ENCODE data around the gene PRKCE. TPM values are rescaled to one million over a fixed set of nuclear protein-coding genes. Genes with fewer than 3 reads are reported as not detected.
"Not testable (repeated sequence)": the region's sequence is repeated elsewhere in the genome, so short reads cannot be mapped to it uniquely, and the experiment has no call there.

The PRKCE gene
- total RNA-seq, 2 experiments from 2014 or later: 17.0 to 42.1 TPM

DNA sequence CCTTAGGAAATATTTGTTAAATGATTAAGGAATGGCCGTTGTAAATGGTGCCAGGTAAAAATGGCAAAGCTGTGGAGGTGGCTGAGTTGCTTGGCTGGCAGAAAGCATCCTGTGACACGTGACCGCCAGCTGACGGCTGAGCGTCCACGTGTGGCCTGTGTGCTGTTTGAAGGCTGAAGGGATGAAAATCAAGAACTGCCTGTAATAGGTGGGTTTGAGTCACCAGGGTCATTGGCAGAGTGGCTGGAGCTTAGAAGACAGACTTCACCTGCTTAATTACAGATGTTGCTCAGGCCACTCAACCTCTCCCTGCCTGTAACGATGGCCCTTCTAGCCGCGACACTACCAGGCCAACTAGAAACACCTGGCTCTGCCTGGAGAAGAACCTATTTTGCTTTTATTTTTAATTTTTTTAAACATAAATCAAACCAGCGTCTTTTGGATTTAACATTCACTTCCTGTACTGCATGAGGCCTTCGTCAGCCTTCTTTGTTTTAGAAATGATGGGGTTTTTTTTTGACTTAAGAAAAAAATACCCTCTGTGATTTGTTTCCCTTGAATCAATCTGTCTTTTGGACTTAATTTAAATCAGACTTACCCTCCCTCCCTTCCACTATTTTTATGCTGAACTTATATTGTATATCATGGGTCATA is 206.5 kb downstream of the PRKCE start:
- no TSS peak for BruUV-seq (replicated peaks)
- ChIA-PET CTCF (ENCODE audit: unreplicated experiment) (no interaction called here), POLR2A (interaction anchor here (0.7 to 1.0 kb wide), 2 partner anchors 17 to 204 kb away, joined by 3 to 4 read pairs; no protein-coding TSS in a partner anchor)
- no peak overlapping the region for H3K27ac ChIP-seq (ENCODE audit: low read depth, low read length, poor library complexity, severe bottlenecking)
- no peak for DNase-seq (ENCODE audit: low spot score)
- no peaks in the 10 kb centered on the region for H3K9me2 ChIP-seq (ENCODE audit: insufficient read depth, low read length)
- no peaks in the 10 kb centered on the region for H3K79me2 ChIP-seq (ENCODE audit: insufficient read depth, low read depth, low read length)
- H4K20me1 ChIP-seq (ENCODE audit: insufficient read depth, low read length): no peaks in the 10 kb centered on the region
- no peak overlapping the region for H3K4me3 ChIP-seq (ENCODE audit: low read depth, low read length, poor library complexity, severe bottlenecking)
- no peak overlapping the region for H2AFZ ChIP-seq (ENCODE audit: low read length)
- H3K36me3 ChIP-seq (ENCODE audit: insufficient read depth, low read length): no peaks in the 10 kb centered on the region
- H3K9me3 ChIP-seq (ENCODE audit: low read length): no peaks in the 10 kb centered on the region
- intact Hi-C loops (cut with micrococcal nuclease; ENCODE audit: unreplicated experiment): no loop called here
- H3K4me2 ChIP-seq (ENCODE audit: low read length): no peak overlapping the region
- TF ChIP-seq CTCF (conservative IDR thresholded peaks at IDR 0.05; ENCODE audit: low read length): no peak
- no peak for TF ChIP-seq EZH2phosphoT487 (IDR thresholded peaks at IDR 0.05; ENCODE audit: borderline replicate concordance, low read depth, low read length)
- H3K4me1 ChIP-seq (ENCODE audit: insufficient read depth, low read length, poor library complexity, severe bottlenecking): no peaks in the 10 kb centered on the region

DNA sequence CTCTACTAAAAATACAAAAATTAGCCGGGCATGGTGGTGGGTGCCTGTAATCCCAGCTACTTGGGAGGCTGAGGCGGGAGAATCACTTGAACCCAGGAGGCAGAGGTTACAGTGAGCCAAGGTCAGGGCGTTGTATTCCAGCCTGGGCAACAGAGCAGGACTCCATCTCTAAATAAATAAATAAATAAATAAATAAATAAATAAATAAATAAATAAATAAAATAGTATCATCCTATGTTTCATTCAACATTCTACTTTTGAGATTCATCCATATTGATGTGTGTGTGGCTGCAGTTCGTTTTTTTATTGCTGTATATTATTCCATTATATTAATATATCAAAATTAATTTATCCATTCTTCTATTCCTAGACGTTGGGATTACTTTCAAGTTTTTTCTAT is 207.4 kb downstream of the PRKCE start:
- CTCF ChIA-PET (ENCODE audit: unreplicated experiment); H3K4me1 ChIP-seq (ENCODE audit: insufficient read depth, low read length, poor library complexity, severe bottlenecking); H3K4me2 ChIP-seq (ENCODE audit: low read length); BruUV-seq (replicated peaks); intact Hi-C loops (cut with micrococcal nuclease; ENCODE audit: unreplicated experiment); H3K36me3 ChIP-seq (ENCODE audit: insufficient read depth, low read length); H3K79me2 ChIP-seq (ENCODE audit: insufficient read depth, low read depth, low read length); H3K27ac ChIP-seq (ENCODE audit: low read depth, low read length, poor library complexity, severe bottlenecking); H2AFZ ChIP-seq (ENCODE audit: low read length); H3K9me3 ChIP-seq (ENCODE audit: low read length); H4K20me1 ChIP-seq (ENCODE audit: insufficient read depth, low read length); DNase-seq (ENCODE audit: low spot score); H3K9me2 ChIP-seq (ENCODE audit: insufficient read depth, low read length); H3K4me3 ChIP-seq (ENCODE audit: low read depth, low read length, poor library complexity, severe bottlenecking): not testable (repeated sequence)
- POLR2A ChIA-PET: interaction anchor here (0.7 to 1.9 kb wide), 2 partner anchors 10 to 205 kb away, joined by 4 to 8 read pairs; no protein-coding TSS in a partner anchor

- ChIA-PET POLR2A (interaction anchor here (1.9 kb wide), 1 partner anchor 10 kb away, joined by 8 read pairs; no protein-coding TSS in a partner anchor), CTCF (ENCODE audit: unreplicated experiment) (no interaction called here)
- Histone ChIP-seq H3K4me2 (ENCODE audit: low read length) (no peak overlapping the region), H3K9me2 (ENCODE audit: insufficient read depth, low read length) (no peaks in the 10 kb centered on the region), H3K4me1 (ENCODE audit: insufficient read depth, low read length, poor library complexity, severe bottlenecking) (no peaks in the 10 kb centered on the region), H3K4me3 (ENCODE audit: low read depth, low read length, poor library complexity, severe bottlenecking) (no peak overlapping the region), H3K9me3 (ENCODE audit: low read length) (no peaks in the 10 kb centered on the region), H3K27ac (ENCODE audit: low read depth, low read length, poor library complexity, severe bottlenecking) (no peak overlapping the region), H3K79me2 (ENCODE audit: insufficient read depth, low read depth, low read length) (no peaks in the 10 kb centered on the region), H2AFZ (ENCODE audit: low read length) (no peak overlapping the region), H3K36me3 (ENCODE audit: insufficient read depth, low read length) (no peaks in the 10 kb centered on the region), H4K20me1 (ENCODE audit: insufficient read depth, low read length) (no peaks in the 10 kb centered on the region)
- DNase-seq (ENCODE audit: low spot score): no peak
- intact Hi-C loops (cut with micrococcal nuclease; ENCODE audit: unreplicated experiment): no loop called here
- TF ChIP-seq CTCF (conservative IDR thresholded peaks at IDR 0.05; ENCODE audit: low read length): no peak
- TF ChIP-seq EZH2phosphoT487 (IDR thresholded peaks at IDR 0.05; ENCODE audit: borderline replicate concordance, low read depth, low read length): no peak
- no TSS peak for BruUV-seq (replicated peaks)
These were observed 208.2 kb downstream of the PRKCE start for GRCh38 chr2:45859682-45860081.

Data from OCI-LY7 (cell line).